K562 (cell line): Measurements from ENCODE around the gene RAD51D. TPM values are rescaled to one million over a fixed set of nuclear protein-coding genes. Genes with fewer than 3 reads are reported as not detected.

Experiments used
- CHD2 ChIP-seq: IDR thresholded peaks from 2 replicates; pipeline ENCODE4 v1.6.1; 2011; ENCODE audit warnings: low read depth, low read length
- EZH2 ChIP-seq: IDR thresholded peaks from 2 replicates; pipeline ENCODE4 v1.6.1; 2012; ENCODE audit warnings: low read depth, mild to moderate bottlenecking, inconsistent platforms, low read length, borderline replicate concordance
- GABPB1 ChIP-seq: sonication (generic); formaldehyde crosslinking; IDR thresholded peaks from 2 replicates; pipeline ENCODE4 v1.8.0; 2022; ENCODE audit warnings: mild to moderate bottlenecking, missing genetic modification reagents
- HCFC1 ChIP-seq: IDR thresholded peaks from 2 replicates; pipeline ENCODE4 v1.6.1; 2012; ENCODE audit warnings: low read depth, low read length, improper control_type of control experiment
- KDM1A ChIP-seq, 2 experiments: fragments of 450-650 bp; IDR thresholded peaks; 2 replicates each; pipeline ENCODE4 v1.6.1; 2016; ENCODE audit warnings: mild to moderate bottlenecking in 2 of 2
- LCOR ChIP-seq: sonication (generic); formaldehyde crosslinking; IDR thresholded peaks from 2 replicates; pipeline ENCODE4 v1.8.0; 2022; ENCODE audit warnings: mild to moderate bottlenecking, missing genetic modification reagents
- MAZ ChIP-seq, 2 experiments: fragments of 450-650 bp in 1 of 2; sonication (generic) in 1 of 2; formaldehyde crosslinking; IDR thresholded peaks in 1 of 2; conservative IDR thresholded peaks in 1 of 2; 2 replicates each; pipeline versions ENCODE4 v1.4.0 to v1.5.0; 2020; ENCODE audit warnings: mild to moderate bottlenecking in 1 of 2, missing genetic modification reagents in 1 of 2
- MLLT1 ChIP-seq, 2 experiments: fragments of 450-650 bp; IDR thresholded peaks; 2 replicates each; pipeline ENCODE4 v1.6.1; 2016
- PRDM10 ChIP-seq: fragments of 450-650 bp; IDR thresholded peaks from 2 replicates; pipeline ENCODE4 v1.6.1; 2018; ENCODE audit not compliant: partially characterized antibody
- SRSF7 ChIP-seq: fragments of 200-400 bp; formaldehyde crosslinking; optimal IDR thresholded peaks from 2 replicates; pipeline ENCODE3; 2017; ENCODE audit warnings: mild to moderate bottlenecking, low read depth, low read length
- TAF9B ChIP-seq: fragments of 450-650 bp; IDR thresholded peaks from 2 replicates; pipeline ENCODE4 v1.6.1; 2018; ENCODE audit warnings: mild to moderate bottlenecking; ENCODE audit not compliant: partially characterized antibody
- ZNF12 ChIP-seq: sonication (generic); formaldehyde crosslinking; IDR thresholded peaks from 2 replicates; pipeline ENCODE4 v1.4.0; 2020; ENCODE audit warnings: mild to moderate bottlenecking, missing genetic modification reagents
- ZNF175 ChIP-seq: fragments of 200-800 bp; sonication (Bioruptor generic); IDR thresholded peaks from 2 replicates; pipeline ENCODE4 v1.6.1; 2016; ENCODE audit warnings: low read depth, mild to moderate bottlenecking, missing genetic modification characterization, missing compliant biosample characterization
- ZNF253 ChIP-seq: fragments of 250-450 bp; sonication (Bioruptor Pico); conservative IDR thresholded peaks from 2 replicates; pipeline ENCODE4 v1.6.1; 2021; ENCODE audit warnings: mild to moderate bottlenecking
- ZNF384 ChIP-seq: IDR thresholded peaks from 2 replicates; pipeline ENCODE4 v1.6.1; 2012; ENCODE audit warnings: low read depth, low read length, improper control_type of control experiment
- ZNF668 ChIP-seq: fragments of 250-450 bp; sonication (Bioruptor Pico); IDR thresholded peaks from 2 replicates; pipeline ENCODE4 v1.8.0; 2022; ENCODE audit warnings: mild to moderate bottlenecking, inconsistent platforms
- polyA plus RNA-seq, 8 experiments: library from polyadenylated mRNA; depleted of rRNA in 4 of 8; stranded (reverse) in 5 of 8; unstranded in 3 of 8; fragments of >200 nt; fragmentation: Nextera tagmentation in 2 of 8; fragmentation: Illumina TruSeq in 1 of 8; extraction: Ambion mirVana in 2 of 8; extraction: Trizol in 1 of 8; gene quantifications; 2 replicates each; pipeline versions ENCODE4 v1.2.1 to v1.2.3, GENCODE V29; 2011 to 2014; ENCODE audit warnings: inconsistent platforms in 1 of 8, missing spikeins in 1 of 8
- total RNA-seq, 7 experiments: library from RNA; depleted of rRNA in 6 of 7; stranded (reverse); fragments of >200 nt in 6 of 7; fragmentation: Illumina TruSeq in 2 of 7; extraction: Trizol in 2 of 7; gene quantifications; 2 replicates each; pipeline versions ENCODE4 v1.2.1 to v1.2.3, GENCODE V29; 2011 to 2021; ENCODE audit warnings: low replicate concordance in 1 of 7
- TF ChIP-seq, protein P1 (sequence below): sonication (generic); formaldehyde crosslinking; IDR thresholded peaks from 2 replicates; pipeline ENCODE4 v1.8.1; 2023; ENCODE audit warnings: mild to moderate bottlenecking, missing genetic modification reagents
- TF ChIP-seq, protein P2 (sequence below), 2 experiments: IDR thresholded peaks; 2 replicates each; pipeline ENCODE4 v1.6.1; 2011; ENCODE audit warnings: borderline replicate concordance in 1 of 2, control low read depth in 1 of 2, low read depth in 1 of 2, low read length in 1 of 2, mild to moderate bottlenecking in 1 of 2, mixed read lengths in 1 of 2, moderate library complexity in 1 of 2; ENCODE audit not compliant: insufficient read depth in 1 of 2, insufficient read length in 1 of 2, poor library complexity in 1 of 2, severe bottlenecking in 1 of 2; ENCODE audit errors: extremely low read depth in 1 of 2

The RAD51D gene
- total and polyA plus RNA-seq, 9 of the 15 experiments (the other 6 are each of a cell fraction or from before 2014, with no cell fraction given), result 2.2 to 16.9 (median 8.7) TPM

DNA sequence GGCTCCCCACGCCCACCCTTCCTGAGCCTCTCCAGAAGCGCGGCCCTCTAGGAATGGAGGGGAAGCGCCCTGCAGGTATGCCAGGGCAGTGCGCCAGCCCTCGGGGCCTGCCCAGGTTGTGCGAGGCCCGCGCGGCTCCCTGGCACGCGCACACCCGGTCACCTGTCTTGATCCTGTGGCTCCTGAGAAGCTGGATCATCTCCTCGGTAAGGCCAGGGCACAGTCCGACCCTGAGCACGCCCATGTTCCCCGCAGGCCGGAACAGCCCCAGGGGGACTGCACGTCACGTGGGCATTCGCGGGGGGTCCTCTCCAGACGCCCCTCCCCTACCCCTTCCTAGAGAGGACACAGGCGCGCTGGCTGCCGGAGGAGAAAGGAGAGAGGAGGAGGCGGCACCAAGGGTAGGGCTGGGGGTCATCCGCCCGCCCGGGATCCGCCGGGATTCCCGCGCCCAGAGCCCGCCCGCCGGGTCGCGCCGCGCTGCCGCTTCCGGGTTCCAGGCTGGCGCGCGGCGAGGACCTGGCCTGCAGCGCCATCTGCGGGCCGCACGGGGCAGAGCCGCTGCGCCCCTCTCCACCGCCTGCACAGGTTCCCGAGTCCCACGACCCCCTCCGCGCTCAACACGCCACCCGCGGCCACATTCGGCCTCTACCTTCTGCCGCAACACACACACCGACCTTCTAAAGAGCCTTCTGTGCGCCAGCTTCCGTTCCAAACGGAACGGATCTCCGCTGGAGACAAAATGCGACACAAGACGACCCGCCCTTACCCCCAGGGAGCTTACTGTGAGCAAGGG lies at the start of gene RAD51D (continued):
- TF ChIP-seq PRDM10 (no peak), EZH2 (no peak), ZNF175 (no peak), ZNF12 (CRISPR knock-in tag) (no peak), TAF9B (no peak), ZNF384 (no peak), CHD2 (peak; percentile 81; the same call in 1 of the 2 replicates), KDM1A (IDR thresholded peaks at IDR 0.05) (no peak), HCFC1 (peak; percentile 38), GABPB1 (CRISPR knock-in tag) (0 out of 2 replicates have a peak, but pooled peaks have one; percentile 11), SRSF7 (no peak), LCOR (CRISPR knock-in tag) (no peak), ZNF253 (CRISPR knock-in tag) (no peak), ZNF668 (CRISPR knock-in tag) (no peak), MAZ (CRISPR knock-in tag; conservative IDR thresholded peaks at IDR 0.05 in 1 of 2, IDR thresholded peaks at IDR 0.05 in 1 of 2) (peak; percentile 51 to 77; a peak in 2 of 4 replicates), MLLT1 (IDR thresholded peaks at IDR 0.05) (0 out of 4 replicates have a peak, but pooled peaks of 1 of the 2 experiments have one; percentile 3)
- TF ChIP-seq, protein P1, sequence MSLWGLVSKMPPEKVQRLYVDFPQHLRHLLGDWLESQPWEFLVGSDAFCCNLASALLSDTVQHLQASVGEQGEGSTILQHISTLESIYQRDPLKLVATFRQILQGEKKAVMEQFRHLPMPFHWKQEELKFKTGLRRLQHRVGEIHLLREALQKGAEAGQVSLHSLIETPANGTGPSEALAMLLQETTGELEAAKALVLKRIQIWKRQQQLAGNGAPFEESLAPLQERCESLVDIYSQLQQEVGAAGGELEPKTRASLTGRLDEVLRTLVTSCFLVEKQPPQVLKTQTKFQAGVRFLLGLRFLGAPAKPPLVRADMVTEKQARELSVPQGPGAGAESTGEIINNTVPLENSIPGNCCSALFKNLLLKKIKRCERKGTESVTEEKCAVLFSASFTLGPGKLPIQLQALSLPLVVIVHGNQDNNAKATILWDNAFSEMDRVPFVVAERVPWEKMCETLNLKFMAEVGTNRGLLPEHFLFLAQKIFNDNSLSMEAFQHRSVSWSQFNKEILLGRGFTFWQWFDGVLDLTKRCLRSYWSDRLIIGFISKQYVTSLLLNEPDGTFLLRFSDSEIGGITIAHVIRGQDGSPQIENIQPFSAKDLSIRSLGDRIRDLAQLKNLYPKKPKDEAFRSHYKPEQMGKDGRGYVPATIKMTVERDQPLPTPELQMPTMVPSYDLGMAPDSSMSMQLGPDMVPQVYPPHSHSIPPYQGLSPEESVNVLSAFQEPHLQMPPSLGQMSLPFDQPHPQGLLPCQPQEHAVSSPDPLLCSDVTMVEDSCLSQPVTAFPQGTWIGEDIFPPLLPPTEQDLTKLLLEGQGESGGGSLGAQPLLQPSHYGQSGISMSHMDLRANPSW (CRISPR knock-in tag), result no peak
- TF ChIP-seq, protein P2, sequence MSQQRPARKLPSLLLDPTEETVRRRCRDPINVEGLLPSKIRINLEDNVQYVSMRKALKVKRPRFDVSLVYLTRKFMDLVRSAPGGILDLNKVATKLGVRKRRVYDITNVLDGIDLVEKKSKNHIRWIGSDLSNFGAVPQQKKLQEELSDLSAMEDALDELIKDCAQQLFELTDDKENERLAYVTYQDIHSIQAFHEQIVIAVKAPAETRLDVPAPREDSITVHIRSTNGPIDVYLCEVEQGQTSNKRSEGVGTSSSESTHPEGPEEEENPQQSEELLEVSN (IDR thresholded peaks at IDR 0.05; ENCODE audit: borderline replicate concordance in 1 of 2, extremely low read depth in 1 of 2, insufficient read depth in 1 of 2, insufficient read length in 1 of 2, low read depth in 1 of 2, low read length in 1 of 2, poor library complexity in 1 of 2, severe bottlenecking in 1 of 2), result peak; percentile 51 to 92
